Measurements from ENCODE around the gene OSBPL1A. TPM values are rescaled to one million over a fixed set of nuclear protein-coding genes. Genes with fewer than 3 reads are reported as not detected.

Gene OSBPL1A
- polyA plus RNA-seq, 1 of the 3 experiments (the other 2 are of a cell fraction): 21.3 TPM

- CTCF ChIA-PET: interaction anchor here (1.4 kb wide), 1 partner anchor 26 kb away, joined by 6 read pairs; no protein-coding TSS in a partner anchor
- H4K20me1 ChIP-seq (ENCODE audit: insufficient read depth): no peaks in the 10 kb centered on the region
- no peak for TF ChIP-seq FOXM1 (IDR thresholded peaks at IDR 0.05; ENCODE audit: low read depth)
- no peak for TF ChIP-seq TAF1 (IDR thresholded peaks at IDR 0.05; ENCODE audit: borderline replicate concordance, low read depth, low read length)
- no peak for TF ChIP-seq NFIC (IDR thresholded peaks at IDR 0.05; ENCODE audit: borderline replicate concordance)
- TF ChIP-seq EP300 (IDR thresholded peaks at IDR 0.05; ENCODE audit: borderline replicate concordance in 1 of 2, low read depth in 1 of 2, low read length in 1 of 2): no peak
- TF ChIP-seq EZH2phosphoT487 (IDR thresholded peaks at IDR 0.05; ENCODE audit: borderline replicate concordance, low read depth): no peak
- TF ChIP-seq MXI1 (IDR thresholded peaks at IDR 0.05; ENCODE audit: low read depth, low read length): no peak
- no peak for TF ChIP-seq NRF1 (IDR thresholded peaks at IDR 0.05; ENCODE audit: low read depth, low read length)
- DNase-seq: no peak
- H3K27ac ChIP-seq (ENCODE audit: low read depth in 2 of 2, low read length in 1 of 2): no peak overlapping the region
- no peak overlapping the region for H3K9ac ChIP-seq
- no peaks in the 10 kb centered on the region for H3K79me2 ChIP-seq (ENCODE audit: insufficient read depth)
- no peaks in the 10 kb centered on the region for H3K4me1 ChIP-seq (ENCODE audit: control insufficient read depth in 1 of 2, insufficient read depth in 2 of 2, low read depth in 1 of 2, low read length in 1 of 2)
- H3K9me2 ChIP-seq: no peaks in the 10 kb centered on the region
- no peak overlapping the region for H3K4me2 ChIP-seq
- 93% methylated on average over 7 of the region's 8 CpGs for WGBS (ENCODE audit: low lambda C conversion rate)
- H2AFZ ChIP-seq (ENCODE audit: low read depth): no peak overlapping the region
- POLR2A ChIA-PET: no interaction called here
- H3K4me3 ChIP-seq (ENCODE audit: low read depth in 2 of 2, low read length in 1 of 2): no peak overlapping the region
- H3K9me3 ChIP-seq: no peaks in the 10 kb centered on the region
- H3K27me3 ChIP-seq (ENCODE audit: insufficient read depth): no peaks in the 10 kb centered on the region
- peaks cover 3% of the 10 kb centered on the region for H3F3A ChIP-seq (replicated peaks; ENCODE audit: insufficient read depth)
- H3K36me3 ChIP-seq (replicated peaks in 1 of 2; ENCODE audit: control insufficient read depth in 1 of 2, insufficient read depth in 2 of 2, low read length in 1 of 2): no peaks in the 10 kb centered on the region
Observed at GRCh38 chr18:24201699-24202687, 195.6 kb downstream of the OSBPL1A start.

GRCh38 chr18:24200494-24201290 is 196.9 kb downstream of the OSBPL1A start:
- Histone ChIP-seq H3K36me3 (replicated peaks in 1 of 2; ENCODE audit: control insufficient read depth in 1 of 2, insufficient read depth in 2 of 2, low read length in 1 of 2) (no peaks in the 10 kb centered on the region), H3K4me2 (no peak overlapping the region), H3K79me2 (ENCODE audit: insufficient read depth) (no peaks in the 10 kb centered on the region), H3F3A (replicated peaks; ENCODE audit: insufficient read depth) (peaks cover 3% of the 10 kb centered on the region), H3K27me3 (ENCODE audit: insufficient read depth) (no peaks in the 10 kb centered on the region), H3K4me1 (ENCODE audit: control insufficient read depth in 1 of 2, insufficient read depth in 2 of 2, low read depth in 1 of 2, low read length in 1 of 2) (no peaks in the 10 kb centered on the region), H4K20me1 (ENCODE audit: insufficient read depth) (no peaks in the 10 kb centered on the region), H3K9ac (no peak overlapping the region), H2AFZ (ENCODE audit: low read depth) (no peak overlapping the region), H3K9me3 (no peaks in the 10 kb centered on the region), H3K9me2 (no peaks in the 10 kb centered on the region), H3K4me3 (ENCODE audit: low read depth in 2 of 2, low read length in 1 of 2) (no peak overlapping the region), H3K27ac (ENCODE audit: low read depth in 2 of 2, low read length in 1 of 2) (no peak overlapping the region)
- DNase-seq: no peak
- ChIA-PET POLR2A (no interaction called here), CTCF (no interaction called here)
- no peak for TF ChIP-seq TEAD4 (IDR thresholded peaks at IDR 0.05; ENCODE audit: borderline replicate concordance, insufficient read depth)
- TF ChIP-seq GATA2 (CRISPR knock-in tag; IDR thresholded peaks at IDR 0.05): no peak
- TF ChIP-seq RAD21 (IDR thresholded peaks at IDR 0.05; ENCODE audit: low read length): no peak
- TF ChIP-seq PBX3 (IDR thresholded peaks at IDR 0.05): no peak
- no peak for TF ChIP-seq FOXM1 (IDR thresholded peaks at IDR 0.05; ENCODE audit: low read depth)
- TF ChIP-seq FOSL2 (IDR thresholded peaks at IDR 0.05; ENCODE audit: borderline replicate concordance, low read depth): no peak
- no peak for TF ChIP-seq NFIC (IDR thresholded peaks at IDR 0.05; ENCODE audit: borderline replicate concordance)
- 91% methylated on average over 11 of the region's 11 CpGs for WGBS (ENCODE audit: low lambda C conversion rate)

All from SK-N-SH (cell line).